Measurements from ENCODE around the gene HOOK1.

DNA sequence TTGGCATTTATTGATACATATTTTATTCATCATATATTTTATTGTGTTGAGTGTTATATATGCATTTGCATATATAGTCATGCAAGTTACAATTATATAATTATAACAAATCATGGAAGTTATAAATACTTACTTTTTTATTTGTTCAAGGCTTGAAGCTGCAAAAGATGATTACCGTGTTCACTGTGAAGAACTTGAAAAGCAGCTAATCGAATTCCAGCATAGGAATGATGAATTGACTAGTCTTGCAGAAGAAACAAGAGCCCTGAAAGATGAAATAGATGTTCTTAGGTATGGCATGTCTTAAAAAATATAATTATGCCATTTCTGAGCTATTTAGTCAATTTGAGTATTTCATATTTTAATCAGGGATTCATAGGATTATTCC is 32.1 kb downstream of the HOOK1 start:
- TF ChIP-seq EP300 (IDR thresholded peaks at IDR 0.05; ENCODE audit: low read depth): no peak
- TF ChIP-seq, protein P1, sequence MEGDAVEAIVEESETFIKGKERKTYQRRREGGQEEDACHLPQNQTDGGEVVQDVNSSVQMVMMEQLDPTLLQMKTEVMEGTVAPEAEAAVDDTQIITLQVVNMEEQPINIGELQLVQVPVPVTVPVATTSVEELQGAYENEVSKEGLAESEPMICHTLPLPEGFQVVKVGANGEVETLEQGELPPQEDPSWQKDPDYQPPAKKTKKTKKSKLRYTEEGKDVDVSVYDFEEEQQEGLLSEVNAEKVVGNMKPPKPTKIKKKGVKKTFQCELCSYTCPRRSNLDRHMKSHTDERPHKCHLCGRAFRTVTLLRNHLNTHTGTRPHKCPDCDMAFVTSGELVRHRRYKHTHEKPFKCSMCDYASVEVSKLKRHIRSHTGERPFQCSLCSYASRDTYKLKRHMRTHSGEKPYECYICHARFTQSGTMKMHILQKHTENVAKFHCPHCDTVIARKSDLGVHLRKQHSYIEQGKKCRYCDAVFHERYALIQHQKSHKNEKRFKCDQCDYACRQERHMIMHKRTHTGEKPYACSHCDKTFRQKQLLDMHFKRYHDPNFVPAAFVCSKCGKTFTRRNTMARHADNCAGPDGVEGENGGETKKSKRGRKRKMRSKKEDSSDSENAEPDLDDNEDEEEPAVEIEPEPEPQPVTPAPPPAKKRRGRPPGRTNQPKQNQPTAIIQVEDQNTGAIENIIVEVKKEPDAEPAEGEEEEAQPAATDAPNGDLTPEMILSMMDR (IDR thresholded peaks at IDR 0.05): no peak
- no peak for TF ChIP-seq POLR2A (IDR thresholded peaks at IDR 0.05)
- no peak for TF ChIP-seq POLR2AphosphoS5 (IDR thresholded peaks at IDR 0.05)

Measured in transverse colon (tissue), 4 donors.